Hepatocyte (in vitro differentiated cells): ENCODE results near the gene CRABP2. TPM values are rescaled to one million over a fixed set of nuclear protein-coding genes. Genes with fewer than 3 reads are reported as not detected.

Experiments
- DNase-seq: peaks from one replicate; pipeline ENCODE4 v3.0.0-alpha.2; 2016; ENCODE audit warnings: low spot score
- H2AFZ ChIP-seq: fragments of 200-600 bp; sonication (generic); 2 replicates; pipeline ENCODE4 v1.6.0; 2016; ENCODE audit warnings: antibody characterized with exemption, mild to moderate bottlenecking
- H3K27ac ChIP-seq: fragments of 200-600 bp; sonication (generic); 2 replicates; pipeline ENCODE4 v1.5.1; 2016; ENCODE audit warnings: mild to moderate bottlenecking
- H3K27me3 ChIP-seq: fragments of 200-600 bp; sonication (generic); 2 replicates; pipeline ENCODE4 v1.6.1; 2016
- H3K36me3 ChIP-seq: fragments of 200-600 bp; sonication (generic); replicated peaks from 2 replicates; pipeline ENCODE4 v1.5.1; 2016; ENCODE audit warnings: low read depth; ENCODE audit not compliant: insufficient read depth
- H3K4me1 ChIP-seq: fragments of 200-600 bp; sonication (generic); 2 replicates; pipeline ENCODE4 v1.5.1; 2016; ENCODE audit warnings: mild to moderate bottlenecking, moderate library complexity; ENCODE audit not compliant: insufficient read depth
- H3K4me2 ChIP-seq: fragments of 200-600 bp; sonication (generic); 2 replicates; pipeline ENCODE4 v1.6.0; 2016
- H3K4me3 ChIP-seq: fragments of 200-600 bp; sonication (generic); 2 replicates; pipeline ENCODE4 v1.5.1; 2016; ENCODE audit warnings: mild to moderate bottlenecking
- H3K79me2 ChIP-seq: fragments of 200-600 bp; sonication (generic); 2 replicates; pipeline ENCODE4 v1.6.0; 2017; ENCODE audit warnings: mild to moderate bottlenecking
- H3K9me2 ChIP-seq: fragments of 200-600 bp; sonication (generic); replicated peaks from 2 replicates; pipeline ENCODE4 v1.6.0; 2017; ENCODE audit warnings: mild to moderate bottlenecking; ENCODE audit not compliant: insufficient read depth
- H3K9me3 ChIP-seq: fragments of 200-600 bp; sonication (generic); 2 replicates; pipeline ENCODE4 v1.5.1; 2016; ENCODE audit warnings: low read depth, mild to moderate bottlenecking
- H4K20me1 ChIP-seq: fragments of 200-600 bp; sonication (generic); 2 replicates; pipeline ENCODE4 v1.6.0; 2016; ENCODE audit warnings: mild to moderate bottlenecking; ENCODE audit not compliant: insufficient read depth, poor library complexity, severe bottlenecking
- CTCF ChIP-seq: fragments of 200-600 bp; sonication (generic); IDR thresholded peaks from 2 replicates; pipeline ENCODE4 v1.5.1; 2016; ENCODE audit warnings: antibody characterized with exemption, mild to moderate bottlenecking; ENCODE audit not compliant: poor library complexity
- EZH2 ChIP-seq: fragments of 200-600 bp; sonication (generic); IDR thresholded peaks from 2 replicates; pipeline ENCODE4 v1.6.1; 2016; ENCODE audit warnings: antibody characterized with exemption, mild to moderate bottlenecking, borderline replicate concordance
- EZH2phosphoT487 ChIP-seq: fragments of 200-600 bp; sonication (generic); IDR thresholded peaks from one replicate; pipeline ENCODE4 v1.6.1; 2018; ENCODE audit warnings: antibody characterized with exemption, mild to moderate bottlenecking, low read depth, moderate library complexity; ENCODE audit not compliant: unreplicated experiment, severe bottlenecking
- WGBS: methylation state at CpG from one replicate; pipeline ENCODE4 v1.1.6; 2016; ENCODE audit warnings: low lambda C conversion rate; ENCODE audit errors: missing lambda C conversion rate; 5-methylcytosine and 5-hydroxymethylcytosine counted together
- polyA plus RNA-seq: library from polyadenylated mRNA; unstranded; fragments of >200 nt; fragmentation: Nextera tagmentation; extraction: Ambion mirVana; gene quantifications from 2 replicates; pipeline ENCODE4 v1.2.1, GENCODE V29; 2016
- total RNA-seq: library from RNA; depleted of rRNA; stranded (reverse); fragments of >200 nt; gene quantifications from 2 replicates; pipeline ENCODE4 v1.2.3, GENCODE V29; 2014

CRABP2 gene
- total and polyA plus RNA-seq, 2 experiments from 2014 or later: 93.5 to 171 TPM

- H4K20me1 ChIP-seq: no peaks in the 10 kb centered on the region
- peaks cover 54% of the 10 kb centered on the region for H3K4me1 ChIP-seq
- peak overlapping the region; percentile 75 for H3K4me2 ChIP-seq
- H3K4me3 ChIP-seq: no peak overlapping the region
- 38% methylated on average over 19 of the region's 20 CpGs for WGBS
- TF ChIP-seq CTCF: no peak
- no peak for TF ChIP-seq EZH2phosphoT487
- TF ChIP-seq EZH2: no peak
- peaks cover 5% of the 10 kb centered on the region for H3K79me2 ChIP-seq
- H3K27me3 ChIP-seq: no peaks in the 10 kb centered on the region
- no peaks in the 10 kb centered on the region for H3K9me3 ChIP-seq
- H3K36me3 ChIP-seq: no peaks in the 10 kb centered on the region
- no peak overlapping the region for H2AFZ ChIP-seq
- H3K9me2 ChIP-seq: no peaks in the 10 kb centered on the region
- peak; percentile 75 for DNase-seq
- peak overlapping the region; percentile 96 for H3K27ac ChIP-seq
These were observed 13.5 kb downstream of the CRABP2 start for GRCh38 chr1:156691665-156692440.

GRCh38 chr1:156691191-156691590 is 14.2 kb downstream of the CRABP2 start:
- H3K27me3 ChIP-seq: no peaks in the 10 kb centered on the region
- no peaks in the 10 kb centered on the region for H3K36me3 ChIP-seq
- H2AFZ ChIP-seq: no peak overlapping the region
- no peak for DNase-seq
- H3K4me1 ChIP-seq: peaks cover 54% of the 10 kb centered on the region
- peaks cover 5% of the 10 kb centered on the region for H3K79me2 ChIP-seq
- TF ChIP-seq CTCF (no peak), EZH2 (no peak), EZH2phosphoT487 (no peak)
- H3K9me3 ChIP-seq: no peaks in the 10 kb centered on the region
- 54% methylated on average over 9 of the region's 10 CpGs for WGBS
- no peaks in the 10 kb centered on the region for H4K20me1 ChIP-seq
- no peak overlapping the region for H3K4me3 ChIP-seq
- H3K4me2 ChIP-seq: peak overlapping the region; percentile 75
- no peaks in the 10 kb centered on the region for H3K9me2 ChIP-seq
- peak overlapping the region; percentile 96 for H3K27ac ChIP-seq

- peaks cover 5% of the 10 kb centered on the region for H3K79me2 ChIP-seq
- H3K9me3 ChIP-seq: no peaks in the 10 kb centered on the region
- WGBS: 70% methylated on average over 8 of the region's 8 CpGs
- H4K20me1 ChIP-seq: no peaks in the 10 kb centered on the region
- H3K27me3 ChIP-seq: no peaks in the 10 kb centered on the region
- H2AFZ ChIP-seq: no peak overlapping the region
- H3K36me3 ChIP-seq: no peaks in the 10 kb centered on the region
- H3K9me2 ChIP-seq: no peaks in the 10 kb centered on the region
- H3K27ac ChIP-seq: peak overlapping the region; percentile 96
- DNase-seq: no peak
- no peak for TF ChIP-seq EZH2phosphoT487
- TF ChIP-seq CTCF: no peak
- no peak for TF ChIP-seq EZH2
- H3K4me1 ChIP-seq: peaks cover 54% of the 10 kb centered on the region
- H3K4me2 ChIP-seq: peak overlapping the region; percentile 75
- H3K4me3 ChIP-seq: no peak overlapping the region
These were observed 14.7 kb downstream of the CRABP2 start for GRCh38 chr1:156690675-156691036.
